Measurements from ENCODE around the gene TP53I3.

GRCh38 chr2:24040511-24040910 lies 44.1 kb downstream of the TP53I3 start:
- TF ChIP-seq, protein P1, sequence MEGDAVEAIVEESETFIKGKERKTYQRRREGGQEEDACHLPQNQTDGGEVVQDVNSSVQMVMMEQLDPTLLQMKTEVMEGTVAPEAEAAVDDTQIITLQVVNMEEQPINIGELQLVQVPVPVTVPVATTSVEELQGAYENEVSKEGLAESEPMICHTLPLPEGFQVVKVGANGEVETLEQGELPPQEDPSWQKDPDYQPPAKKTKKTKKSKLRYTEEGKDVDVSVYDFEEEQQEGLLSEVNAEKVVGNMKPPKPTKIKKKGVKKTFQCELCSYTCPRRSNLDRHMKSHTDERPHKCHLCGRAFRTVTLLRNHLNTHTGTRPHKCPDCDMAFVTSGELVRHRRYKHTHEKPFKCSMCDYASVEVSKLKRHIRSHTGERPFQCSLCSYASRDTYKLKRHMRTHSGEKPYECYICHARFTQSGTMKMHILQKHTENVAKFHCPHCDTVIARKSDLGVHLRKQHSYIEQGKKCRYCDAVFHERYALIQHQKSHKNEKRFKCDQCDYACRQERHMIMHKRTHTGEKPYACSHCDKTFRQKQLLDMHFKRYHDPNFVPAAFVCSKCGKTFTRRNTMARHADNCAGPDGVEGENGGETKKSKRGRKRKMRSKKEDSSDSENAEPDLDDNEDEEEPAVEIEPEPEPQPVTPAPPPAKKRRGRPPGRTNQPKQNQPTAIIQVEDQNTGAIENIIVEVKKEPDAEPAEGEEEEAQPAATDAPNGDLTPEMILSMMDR (IDR thresholded peaks at IDR 0.05): no peak
- TF ChIP-seq POLR2A (IDR thresholded peaks at IDR 0.05): no peak
